Nucleus accumbens (tissue), 56 donors: ENCODE results near the gene VCL.
"Not testable (repeated sequence)": the region's sequence is repeated elsewhere in the genome, so short reads cannot be mapped to it uniquely, and the experiment has no call there.

Experiments
- DNase-seq, 56 donors: peaks; one replicate each; lab custom pipeline; 2025; lab: John Stamatoyannopoulos, UW

The VCL gene

GRCh38 chr10:74034301-74034700, 36.4 kb downstream of the VCL start:
- no peak for DNase-seq

GRCh38 chr10:74035303-74035702, 37.4 kb downstream of the VCL start:
- DNase-seq = no peak

DNA sequence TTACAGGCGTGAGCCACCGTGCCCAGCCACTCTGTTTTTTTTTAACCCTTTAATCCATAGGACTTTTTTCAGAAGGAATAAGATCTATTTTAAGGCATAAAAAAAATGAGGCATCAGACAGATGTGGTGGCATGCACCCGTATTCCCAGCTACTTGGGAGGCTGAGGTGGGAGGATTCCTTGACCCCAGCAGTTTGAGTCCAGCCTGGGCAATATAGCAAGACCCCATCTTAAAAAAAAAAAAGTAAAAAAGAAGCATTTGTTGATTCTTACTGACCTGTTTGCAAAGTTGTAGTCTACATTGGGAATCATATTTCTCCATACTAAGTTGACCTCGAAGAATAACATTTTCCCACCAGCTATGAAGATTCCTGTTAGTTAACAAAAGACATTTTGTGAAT, 38.6 kb downstream of the VCL start:
- no peak for DNase-seq

GRCh38 chr10:74039561-74040145, 41.7 kb downstream of the VCL start:
- peak in 3 of 56 donors; percentile 2 to 8 (median 7) for DNase-seq

DNA sequence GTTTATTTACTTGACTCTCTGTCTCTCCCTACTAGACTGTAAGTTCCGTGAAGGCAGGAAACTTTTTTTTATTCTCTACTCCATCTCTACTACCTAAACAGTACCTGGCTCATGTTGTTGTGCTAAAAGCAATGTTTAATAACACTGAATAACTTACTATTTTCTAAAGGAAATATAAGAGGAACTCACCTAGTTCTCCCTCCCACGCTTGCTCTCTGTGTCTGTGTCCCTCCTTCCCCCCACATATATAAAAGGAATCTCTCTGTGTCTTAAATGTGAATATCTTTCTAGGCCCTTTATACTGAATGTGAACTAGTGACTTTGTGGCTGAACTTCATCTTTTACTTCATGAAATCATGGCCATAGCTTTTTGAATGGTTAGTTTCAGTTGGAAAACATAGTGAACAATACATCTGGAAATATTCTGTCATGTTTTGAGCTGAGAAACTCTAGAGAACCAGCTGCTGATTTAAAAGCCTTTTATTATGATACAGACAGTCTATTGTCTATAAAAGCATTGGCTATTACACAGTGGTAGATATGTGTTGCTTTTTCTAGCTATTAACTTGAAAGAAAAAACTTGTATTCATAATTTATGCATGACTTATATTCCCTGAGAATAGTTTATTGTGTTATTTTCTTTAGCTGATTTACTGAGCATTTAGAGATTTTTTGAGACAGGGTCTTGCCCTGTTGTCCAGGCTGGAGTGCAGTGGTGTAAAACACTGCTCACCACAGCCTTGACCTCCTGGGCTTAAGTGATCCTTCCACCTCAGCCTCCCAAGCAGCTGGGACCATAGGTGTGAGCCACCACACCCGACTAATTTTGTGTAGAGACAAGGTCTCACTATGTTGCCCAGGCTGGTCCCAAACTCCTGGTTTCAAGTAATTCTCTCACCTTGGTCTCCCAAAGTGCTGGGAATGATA, 42.5 kb downstream of the VCL start:
- DNase-seq = no peak

GRCh38 chr10:74044419-74044818, 46.5 kb downstream of the VCL start:
- DNase-seq = no peak

GRCh38 chr10:74047304-74047703, 49.4 kb downstream of the VCL start:
- no peak for DNase-seq

- no peak for DNase-seq
Observed at GRCh38 chr10:74047871-74048270, 50.0 kb downstream of the VCL start.

DNA sequence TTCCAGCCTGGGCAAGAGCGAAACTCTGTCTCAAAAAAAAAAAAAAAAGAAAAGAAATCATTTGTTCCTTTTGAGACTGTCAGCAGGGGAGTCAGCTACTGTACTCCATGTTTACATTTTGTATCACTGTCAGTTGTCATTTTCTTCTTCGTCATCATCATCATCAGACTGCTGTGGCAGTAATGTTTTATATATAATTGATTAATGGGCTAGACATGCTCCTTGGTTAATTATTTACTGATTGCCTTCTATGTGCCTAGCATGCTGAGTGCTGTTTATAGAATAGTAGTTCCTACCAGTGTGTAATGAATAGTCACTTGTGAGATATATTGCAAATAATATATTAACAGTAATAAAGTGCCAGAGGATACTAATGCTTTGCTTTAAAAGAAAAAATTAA, 50.5 kb downstream of the VCL start:
- DNase-seq = no peak

DNA sequence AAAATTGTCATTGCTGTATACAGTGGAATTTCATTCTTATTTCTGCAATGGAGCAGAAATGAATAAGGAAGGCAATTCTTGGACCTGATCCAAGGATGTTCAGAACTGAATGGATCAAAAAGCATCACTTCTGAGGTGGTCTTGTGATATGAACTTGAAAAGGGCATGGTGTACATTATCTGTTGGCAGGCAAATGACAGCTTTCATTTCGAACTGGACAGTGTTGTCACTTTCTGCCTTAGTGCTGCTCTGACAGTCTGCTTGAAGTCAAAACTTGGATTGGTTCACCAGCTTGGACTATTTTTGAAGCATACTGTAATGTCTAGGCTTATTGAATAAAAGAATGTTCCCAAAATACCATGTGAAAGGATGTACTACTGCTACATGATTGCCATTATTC, 52.0 kb downstream of the VCL start:
- DNase-seq = no peak

DNA sequence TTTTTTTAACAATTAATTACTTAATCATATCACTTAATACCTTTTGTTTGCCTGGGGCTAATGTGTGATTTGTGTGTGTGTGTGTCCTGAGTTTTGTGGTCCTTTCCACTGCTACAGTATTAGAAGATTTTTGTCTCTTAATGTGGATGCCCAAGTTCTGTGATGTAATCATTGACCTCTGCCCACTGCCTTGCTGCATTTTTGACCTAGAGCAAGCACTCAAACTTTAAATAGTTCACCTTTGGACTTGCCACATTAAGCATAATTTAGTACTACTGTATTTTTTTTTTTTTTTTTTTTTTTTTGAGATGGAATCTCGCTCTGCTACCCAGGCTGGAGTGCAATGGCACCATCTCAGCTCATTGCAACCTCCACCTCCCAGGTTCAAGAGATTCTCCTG, 52.7 kb downstream of the VCL start:
- DNase-seq = no peak

DNA sequence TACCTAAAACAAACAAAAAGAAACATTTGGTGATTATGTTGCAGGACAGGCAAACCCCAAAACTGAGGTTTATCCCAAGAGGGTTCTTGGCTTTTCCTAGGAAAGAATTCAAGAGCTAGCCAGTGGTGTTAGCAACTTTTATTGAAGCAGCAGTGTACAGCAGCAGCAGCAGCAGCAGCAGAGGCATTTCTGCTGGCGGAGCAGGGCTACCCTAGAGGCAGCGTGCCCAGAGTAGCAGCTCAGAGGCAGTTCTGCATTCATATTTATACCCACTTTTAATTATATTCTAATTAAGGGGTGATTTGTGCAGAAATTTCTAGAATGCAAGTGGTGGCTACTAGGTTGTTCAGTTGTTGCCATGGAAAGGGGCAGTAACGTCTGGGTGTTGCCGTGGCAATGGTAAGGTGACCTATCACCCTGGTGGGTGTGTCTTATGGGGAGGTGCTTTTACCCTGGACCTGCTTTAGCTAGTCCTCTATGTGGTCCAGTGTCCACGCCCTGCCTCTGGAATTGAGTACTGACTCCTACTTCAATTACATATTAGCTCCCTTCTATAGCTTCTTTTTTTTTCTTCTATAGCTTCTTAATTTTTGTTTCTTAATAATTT, 53.9 kb downstream of the VCL start:
- DNase-seq = no peak

- DNase-seq = no peak
Observed at GRCh38 chr10:74052994-74053393, 55.1 kb downstream of the VCL start.

DNA sequence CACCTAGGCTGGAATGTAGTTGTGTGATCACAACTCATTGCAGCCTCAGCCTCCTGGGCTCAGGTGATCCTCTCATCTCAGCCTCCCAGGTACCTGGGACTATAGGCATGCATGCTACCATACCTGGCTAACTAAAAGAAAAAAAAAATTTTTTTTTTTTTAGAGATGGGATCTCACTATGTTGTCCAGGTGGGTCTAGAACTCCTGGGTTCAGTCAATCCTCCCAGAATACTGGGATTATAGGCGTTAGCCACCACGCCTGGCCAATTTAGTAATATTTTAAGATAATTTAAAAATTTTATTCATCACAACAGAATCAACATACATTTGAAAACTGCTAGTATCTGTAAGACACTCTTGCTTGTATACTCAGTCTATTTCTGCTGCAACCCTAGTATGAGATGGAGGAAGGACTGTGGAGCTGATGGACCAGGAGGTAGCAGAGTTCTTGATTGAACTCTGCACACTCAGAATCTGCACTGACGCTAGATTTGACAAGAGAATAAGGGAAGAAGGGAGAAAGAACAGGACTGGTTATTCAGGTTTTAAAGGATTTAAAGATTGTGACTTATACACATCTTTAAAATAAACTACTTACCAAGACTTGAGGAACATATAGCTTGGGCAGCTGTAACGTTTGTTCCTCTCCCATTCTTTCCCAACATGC, 57.6 kb downstream of the VCL start:
- DNase-seq = no peak

GRCh38 chr10:74056050-74056818, 58.3 kb downstream of the VCL start:
- DNase-seq = no peak

DNA sequence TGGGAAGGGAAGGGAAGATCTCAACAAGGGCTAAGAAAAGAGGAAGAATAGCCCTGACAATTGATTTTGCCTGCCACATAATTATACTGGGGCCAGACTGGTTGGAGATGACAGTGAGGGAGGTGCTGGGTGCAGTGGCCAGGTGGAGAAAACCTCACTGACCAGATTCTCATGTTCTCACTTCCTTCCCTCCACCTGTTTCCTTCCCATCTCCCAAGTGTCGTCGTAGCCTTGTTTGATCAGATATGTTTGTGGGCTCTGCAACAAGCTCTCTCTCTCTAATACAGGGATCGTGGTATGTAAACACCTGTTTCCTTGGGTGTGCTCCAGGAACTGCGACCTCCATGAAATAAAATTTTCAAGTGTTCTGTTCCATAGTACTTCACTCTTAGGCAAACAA, 60.2 kb downstream of the VCL start:
- no peak for DNase-seq

GRCh38 chr10:74058658-74059057, 60.7 kb downstream of the VCL start:
- no peak for DNase-seq

DNA sequence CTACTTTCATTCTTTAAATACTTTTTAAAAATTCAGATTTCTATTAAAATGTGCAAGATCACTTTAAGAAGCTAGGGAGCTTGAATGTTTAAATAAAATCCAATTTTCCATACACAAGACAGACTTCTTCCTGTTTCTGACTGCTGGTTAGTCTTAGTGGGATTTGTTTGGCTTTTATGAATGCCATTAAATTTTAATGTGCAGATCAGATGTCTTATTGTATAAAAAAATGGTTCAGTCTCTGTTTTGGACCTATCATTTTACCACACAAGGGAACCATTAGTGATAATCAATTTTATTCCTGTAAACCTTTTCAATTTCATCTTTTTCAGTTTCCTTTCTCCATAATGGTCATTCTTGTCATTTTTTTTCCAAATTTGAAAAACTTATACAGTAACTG, 63.2 kb downstream of the VCL start:
- no peak for DNase-seq

DNA sequence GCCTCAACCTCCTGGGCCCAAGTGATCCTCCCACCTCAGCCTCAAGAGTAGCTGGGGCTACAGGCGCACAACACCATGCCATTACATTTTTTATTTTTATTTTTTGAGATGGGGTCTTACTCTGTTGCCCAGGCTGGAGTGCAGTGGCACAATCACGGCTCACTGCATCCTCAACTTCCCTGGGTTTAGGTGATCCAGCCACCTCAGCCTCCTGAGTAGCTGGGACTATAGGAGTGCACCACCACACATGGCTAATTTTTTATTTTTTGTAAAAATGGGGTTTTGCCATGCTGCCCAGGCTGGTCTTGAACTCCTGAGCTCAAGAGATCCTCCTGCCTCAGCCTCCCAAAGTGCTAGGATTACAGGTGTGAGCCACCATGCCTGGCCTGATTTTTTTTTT, 64.1 kb downstream of the VCL start:
- not testable (repeated sequence) for DNase-seq

DNA sequence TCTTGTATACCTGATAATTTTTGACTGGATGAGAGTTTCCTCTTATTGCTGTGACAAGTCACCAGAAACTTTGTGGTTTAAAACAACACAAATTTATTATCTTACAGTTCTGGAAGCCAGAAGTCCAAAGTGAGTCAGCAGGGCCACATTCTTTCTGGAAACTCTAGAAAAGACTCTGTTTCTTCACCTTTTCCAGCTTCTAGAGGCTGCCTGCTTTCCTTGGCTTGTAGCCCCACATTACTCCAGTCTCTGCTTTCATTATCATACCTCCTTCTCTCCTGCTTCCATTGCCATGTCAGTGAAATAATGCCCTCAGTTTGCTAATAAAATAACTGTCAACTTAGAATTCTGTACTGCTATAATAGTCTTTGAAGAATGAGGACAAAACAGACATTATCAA, 65.3 kb downstream of the VCL start:
- no peak for DNase-seq
